ENCODE results near the gene ZNHIT2. TPM values are rescaled to one million over a fixed set of nuclear protein-coding genes. Genes with fewer than 3 reads are reported as not detected.

The ZNHIT2 gene
- total and polyA plus RNA-seq, 2 of the 13 experiments (the other 11 are each of a cell fraction or from before 2014, with no cell fraction given) = 1.1 to 6.5 TPM

DNA sequence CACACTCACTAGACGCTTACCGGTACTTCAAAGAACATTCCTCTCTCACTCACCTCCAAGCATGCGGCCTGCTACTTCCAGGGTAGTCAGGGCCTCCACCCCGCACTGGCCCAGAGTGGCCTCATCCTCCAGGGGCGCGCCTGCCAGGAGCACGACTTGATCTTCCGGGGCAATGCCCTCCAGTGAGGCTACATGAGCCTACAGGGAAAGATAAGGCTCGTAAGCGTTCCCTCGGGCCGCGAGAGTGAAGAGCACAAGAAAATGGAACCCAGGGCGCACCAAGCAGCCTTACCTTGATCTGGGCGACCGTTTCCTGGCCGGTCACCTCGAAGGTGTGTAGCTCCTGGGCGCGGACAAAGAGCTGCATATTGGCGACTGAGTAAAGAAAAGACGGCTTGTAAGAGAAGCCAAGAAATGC is 4.0 kb upstream of the ZNHIT2 start (continued):
- TF ChIP-seq STAG1 (CRISPR knock-in tag; IDR thresholded peaks at IDR 0.05) (no peak), TOPORS (CRISPR knock-in tag; IDR thresholded peaks at IDR 0.05) (peak; percentile 8; the same call in 1 of the 2 replicates), YEATS4 (CRISPR knock-in tag; IDR thresholded peaks at IDR 0.05; ENCODE audit: borderline replicate concordance) (no peak), RARG (CRISPR knock-in tag; IDR thresholded peaks at IDR 0.05; ENCODE audit: low read depth) (no peak), JUND (CRISPR knock-in tag; IDR thresholded peaks at IDR 0.05) (no peak), ZNF446 (CRISPR knock-in tag; IDR thresholded peaks at IDR 0.05) (no peak), HNRNPLL (IDR thresholded peaks at IDR 0.05; ENCODE audit: low read depth, low read length, poor library complexity, severe bottlenecking) (no peak), SATB2 (CRISPR knock-in tag; IDR thresholded peaks at IDR 0.05) (no peak), JDP2 (CRISPR knock-in tag; IDR thresholded peaks at IDR 0.05; ENCODE audit: borderline replicate concordance) (no peak), RCOR2 (CRISPR knock-in tag; IDR thresholded peaks at IDR 0.05) (no peak), ZNF543 (CRISPR knock-in tag; IDR thresholded peaks at IDR 0.05) (0 out of 2 replicates have a peak, but pooled peaks have one; percentile 0), KDM5A (IDR thresholded peaks at IDR 0.05; ENCODE audit: borderline replicate concordance, low read length) (no peak; the same call in 1 of the 2 replicates), ZSCAN30 (CRISPR knock-in tag; IDR thresholded peaks at IDR 0.05) (no peak), SALL2 (CRISPR knock-in tag; IDR thresholded peaks at IDR 0.05) (no peak), KAT2B (IDR thresholded peaks at IDR 0.05; ENCODE audit: borderline replicate concordance, low read depth, low read length) (no peak), IKZF1 (IDR thresholded peaks at IDR 0.05) (no peak), ZNF615 (CRISPR knock-in tag; IDR thresholded peaks at IDR 0.05; ENCODE audit: borderline replicate concordance) (no peak), ARNTL (CRISPR knock-in tag; IDR thresholded peaks at IDR 0.05) (peak; percentile 56; the same call in 1 of the 2 replicates)
- TF ChIP-seq, protein P1, sequence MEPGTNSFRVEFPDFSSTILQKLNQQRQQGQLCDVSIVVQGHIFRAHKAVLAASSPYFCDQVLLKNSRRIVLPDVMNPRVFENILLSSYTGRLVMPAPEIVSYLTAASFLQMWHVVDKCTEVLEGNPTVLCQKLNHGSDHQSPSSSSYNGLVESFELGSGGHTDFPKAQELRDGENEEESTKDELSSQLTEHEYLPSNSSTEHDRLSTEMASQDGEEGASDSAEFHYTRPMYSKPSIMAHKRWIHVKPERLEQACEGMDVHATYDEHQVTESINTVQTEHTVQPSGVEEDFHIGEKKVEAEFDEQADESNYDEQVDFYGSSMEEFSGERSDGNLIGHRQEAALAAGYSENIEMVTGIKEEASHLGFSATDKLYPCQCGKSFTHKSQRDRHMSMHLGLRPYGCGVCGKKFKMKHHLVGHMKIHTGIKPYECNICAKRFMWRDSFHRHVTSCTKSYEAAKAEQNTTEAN (CRISPR knock-in tag; conservative IDR thresholded peaks at IDR 0.05) = no peak
- TF ChIP-seq, protein P2, sequence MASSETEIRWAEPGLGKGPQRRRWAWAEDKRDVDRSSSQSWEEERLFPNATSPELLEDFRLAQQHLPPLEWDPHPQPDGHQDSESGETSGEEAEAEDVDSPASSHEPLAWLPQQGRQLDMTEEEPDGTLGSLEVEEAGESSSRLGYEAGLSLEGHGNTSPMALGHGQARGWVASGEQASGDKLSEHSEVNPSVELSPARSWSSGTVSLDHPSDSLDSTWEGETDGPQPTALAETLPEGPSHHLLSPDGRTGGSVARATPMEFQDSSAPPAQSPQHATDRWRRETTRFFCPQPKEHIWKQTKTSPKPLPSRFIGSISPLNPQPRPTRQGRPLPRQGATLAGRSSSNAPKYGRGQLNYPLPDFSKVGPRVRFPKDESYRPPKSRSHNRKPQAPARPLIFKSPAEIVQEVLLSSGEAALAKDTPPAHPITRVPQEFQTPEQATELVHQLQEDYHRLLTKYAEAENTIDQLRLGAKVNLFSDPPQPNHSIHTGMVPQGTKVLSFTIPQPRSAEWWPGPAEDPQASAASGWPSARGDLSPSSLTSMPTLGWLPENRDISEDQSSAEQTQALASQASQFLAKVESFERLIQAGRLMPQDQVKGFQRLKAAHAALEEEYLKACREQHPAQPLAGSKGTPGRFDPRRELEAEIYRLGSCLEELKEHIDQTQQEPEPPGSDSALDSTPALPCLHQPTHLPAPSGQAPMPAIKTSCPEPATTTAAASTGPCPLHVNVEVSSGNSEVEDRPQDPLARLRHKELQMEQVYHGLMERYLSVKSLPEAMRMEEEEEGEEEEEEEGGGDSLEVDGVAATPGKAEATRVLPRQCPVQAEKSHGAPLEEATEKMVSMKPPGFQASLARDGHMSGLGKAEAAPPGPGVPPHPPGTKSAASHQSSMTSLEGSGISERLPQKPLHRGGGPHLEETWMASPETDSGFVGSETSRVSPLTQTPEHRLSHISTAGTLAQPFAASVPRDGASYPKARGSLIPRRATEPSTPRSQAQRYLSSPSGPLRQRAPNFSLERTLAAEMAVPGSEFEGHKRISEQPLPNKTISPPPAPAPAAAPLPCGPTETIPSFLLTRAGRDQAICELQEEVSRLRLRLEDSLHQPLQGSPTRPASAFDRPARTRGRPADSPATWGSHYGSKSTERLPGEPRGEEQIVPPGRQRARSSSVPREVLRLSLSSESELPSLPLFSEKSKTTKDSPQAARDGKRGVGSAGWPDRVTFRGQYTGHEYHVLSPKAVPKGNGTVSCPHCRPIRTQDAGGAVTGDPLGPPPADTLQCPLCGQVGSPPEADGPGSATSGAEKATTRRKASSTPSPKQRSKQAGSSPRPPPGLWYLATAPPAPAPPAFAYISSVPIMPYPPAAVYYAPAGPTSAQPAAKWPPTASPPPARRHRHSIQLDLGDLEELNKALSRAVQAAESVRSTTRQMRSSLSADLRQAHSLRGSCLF (CRISPR knock-in tag; IDR thresholded peaks at IDR 0.05; ENCODE audit: borderline replicate concordance) = no peak
- TF ChIP-seq, protein P3, sequence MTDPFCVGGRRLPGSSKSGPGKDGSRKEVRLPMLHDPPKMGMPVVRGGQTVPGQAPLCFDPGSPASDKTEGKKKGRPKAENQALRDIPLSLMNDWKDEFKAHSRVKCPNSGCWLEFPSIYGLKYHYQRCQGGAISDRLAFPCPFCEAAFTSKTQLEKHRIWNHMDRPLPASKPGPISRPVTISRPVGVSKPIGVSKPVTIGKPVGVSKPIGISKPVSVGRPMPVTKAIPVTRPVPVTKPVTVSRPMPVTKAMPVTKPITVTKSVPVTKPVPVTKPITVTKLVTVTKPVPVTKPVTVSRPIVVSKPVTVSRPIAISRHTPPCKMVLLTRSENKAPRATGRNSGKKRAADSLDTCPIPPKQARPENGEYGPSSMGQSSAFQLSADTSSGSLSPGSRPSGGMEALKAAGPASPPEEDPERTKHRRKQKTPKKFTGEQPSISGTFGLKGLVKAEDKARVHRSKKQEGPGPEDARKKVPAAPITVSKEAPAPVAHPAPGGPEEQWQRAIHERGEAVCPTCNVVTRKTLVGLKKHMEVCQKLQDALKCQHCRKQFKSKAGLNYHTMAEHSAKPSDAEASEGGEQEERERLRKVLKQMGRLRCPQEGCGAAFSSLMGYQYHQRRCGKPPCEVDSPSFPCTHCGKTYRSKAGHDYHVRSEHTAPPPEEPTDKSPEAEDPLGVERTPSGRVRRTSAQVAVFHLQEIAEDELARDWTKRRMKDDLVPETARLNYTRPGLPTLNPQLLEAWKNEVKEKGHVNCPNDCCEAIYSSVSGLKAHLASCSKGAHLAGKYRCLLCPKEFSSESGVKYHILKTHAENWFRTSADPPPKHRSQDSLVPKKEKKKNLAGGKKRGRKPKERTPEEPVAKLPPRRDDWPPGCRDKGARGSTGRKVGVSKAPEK (CRISPR knock-in tag; IDR thresholded peaks at IDR 0.05; ENCODE audit: borderline replicate concordance) = no peak
- TF ChIP-seq, protein P4, sequence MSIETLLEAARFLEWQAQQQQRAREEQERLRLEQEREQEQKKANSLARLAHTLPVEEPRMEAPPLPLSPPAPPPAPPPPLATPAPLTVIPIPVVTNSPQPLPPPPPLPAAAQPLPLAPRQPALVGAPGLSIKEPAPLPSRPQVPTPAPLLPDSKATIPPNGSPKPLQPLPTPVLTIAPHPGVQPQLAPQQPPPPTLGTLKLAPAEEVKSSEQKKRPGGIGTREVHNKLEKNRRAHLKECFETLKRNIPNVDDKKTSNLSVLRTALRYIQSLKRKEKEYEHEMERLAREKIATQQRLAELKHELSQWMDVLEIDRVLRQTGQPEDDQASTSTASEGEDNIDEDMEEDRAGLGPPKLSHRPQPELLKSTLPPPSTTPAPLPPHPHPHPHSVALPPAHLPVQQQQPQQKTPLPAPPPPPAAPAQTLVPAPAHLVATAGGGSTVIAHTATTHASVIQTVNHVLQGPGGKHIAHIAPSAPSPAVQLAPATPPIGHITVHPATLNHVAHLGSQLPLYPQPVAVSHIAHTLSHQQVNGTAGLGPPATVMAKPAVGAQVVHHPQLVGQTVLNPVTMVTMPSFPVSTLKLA (IDR thresholded peaks at IDR 0.05) = no peak
